ENCODE data around the gene TTC24.
"Not testable (repeated sequence)": the region's sequence is repeated elsewhere in the genome, so short reads cannot be mapped to it uniquely, and the experiment has no call there.

TTC24 gene

DNA sequence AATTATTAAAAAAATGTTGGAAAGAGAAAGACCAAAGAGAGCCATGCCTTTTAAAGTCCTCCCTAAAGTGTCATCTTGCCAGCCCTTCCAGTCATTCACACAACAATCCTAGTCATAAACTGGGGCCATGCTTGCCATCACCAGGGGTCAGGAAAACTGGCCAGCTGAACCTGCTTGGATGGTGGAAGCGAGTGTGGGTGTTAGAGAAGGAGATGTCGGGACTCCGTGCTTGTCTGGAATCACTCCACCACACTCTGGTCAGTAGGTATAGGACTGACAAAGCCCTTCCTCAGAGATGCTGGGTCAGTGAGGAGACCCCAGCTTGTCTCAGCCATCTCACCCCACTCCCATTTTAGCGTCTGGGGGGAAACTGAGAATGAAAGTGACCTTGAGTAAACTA lies 36.4 kb downstream of the TTC24 start:
- DNase-seq, result no peak

GRCh38 chr1:156616463-156616862 lies 36.9 kb downstream of the TTC24 start:
- DNase-seq, result no peak

GRCh38 chr1:156618853-156619581 lies 39.5 kb downstream of the TTC24 start, which contains the start of gene HAPLN2:
Gene HAPLN2, plus strand, starts transcription at chr1:156619415. Its CDS starts 4,076 bp downstream, at chr1:156623491.
- no peak for DNase-seq

- DNase-seq, result no peak
Observed at GRCh38 chr1:156619582-156619955, 40.0 kb downstream of the TTC24 start.

GRCh38 chr1:156622581-156623297 lies 43.2 kb downstream of the TTC24 start:
- DNase-seq, result no peak

- DNase-seq, result no peak
Observed at GRCh38 chr1:156623946-156624813, 44.7 kb downstream of the TTC24 start.

- DNase-seq, result no peak
Observed at GRCh38 chr1:156624814-156625435, 45.4 kb downstream of the TTC24 start.

- DNase-seq, result no peak
Observed at GRCh38 chr1:156625436-156626078, 46.0 kb downstream of the TTC24 start.

DNA sequence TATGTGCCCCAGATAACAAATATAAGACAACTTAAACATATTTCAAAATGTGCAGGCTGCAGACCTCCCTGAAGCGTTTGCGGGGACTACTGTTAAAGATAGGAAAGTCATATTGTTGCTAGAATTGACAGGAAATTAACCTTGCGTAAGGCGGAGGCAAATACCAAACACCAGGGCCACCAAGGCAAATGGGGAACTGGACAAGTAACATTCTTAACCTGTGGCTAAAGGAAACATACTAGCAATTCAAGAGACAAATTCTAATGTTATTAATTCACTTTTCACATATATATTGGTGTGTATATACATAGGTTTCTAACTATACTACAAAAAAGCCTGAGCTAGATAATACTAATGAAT lies 46.5 kb downstream of the TTC24 start:
- DNase-seq, result no peak

- no peak for DNase-seq
Observed at GRCh38 chr1:156627313-156627880, 47.9 kb downstream of the TTC24 start.

DNA sequence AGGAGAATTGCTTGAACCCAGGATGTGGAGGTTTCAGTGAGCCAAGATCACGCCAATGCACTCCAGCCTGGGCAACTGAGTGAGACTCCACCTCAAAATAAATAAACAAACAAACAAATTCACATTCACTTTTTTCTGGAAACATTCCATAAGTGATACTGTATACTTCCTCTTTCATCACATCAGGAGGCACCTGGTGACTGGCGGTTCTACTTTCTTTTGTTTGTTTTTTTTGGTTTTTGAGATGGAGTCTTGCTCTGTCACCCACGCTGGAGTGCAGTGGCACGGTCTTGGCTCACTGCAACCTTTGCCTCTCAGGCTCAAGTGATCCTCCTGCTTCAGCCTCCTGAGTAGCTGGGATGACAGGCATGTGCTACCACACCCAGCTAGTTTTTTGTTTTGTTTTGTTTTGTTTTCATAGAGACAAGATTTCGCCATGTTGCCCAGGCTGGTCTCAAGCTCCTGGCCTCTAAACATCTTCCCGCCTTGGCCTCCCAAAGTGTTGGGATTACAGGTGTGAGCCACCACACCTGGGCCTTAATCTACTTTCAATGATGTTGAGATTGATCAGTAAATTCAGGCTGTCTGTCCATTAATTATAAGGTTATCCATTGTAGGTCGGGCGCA lies 50.4 kb downstream of the TTC24 start:
- DNase-seq, result no peak

DNA sequence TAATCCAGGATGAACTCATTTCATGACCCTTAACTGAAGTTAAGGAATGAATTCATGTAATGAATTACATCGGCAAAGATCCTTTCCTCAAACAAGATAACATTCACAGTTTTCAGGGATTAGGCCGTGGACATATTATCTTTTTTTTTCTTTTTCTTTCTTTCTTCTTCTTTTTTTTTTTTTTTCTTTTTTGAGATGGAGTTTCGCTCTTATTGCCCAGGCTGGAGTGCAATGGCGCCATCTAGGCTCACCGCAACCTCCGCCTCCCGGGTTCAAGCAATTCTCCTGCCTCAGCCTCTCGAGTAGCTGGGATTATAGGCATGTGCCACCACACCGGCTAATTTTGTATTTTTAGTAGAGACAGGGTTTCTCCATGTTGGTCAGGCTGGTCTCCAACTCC lies 51.6 kb downstream of the TTC24 start:
- DNase-seq, result not testable (repeated sequence)

DNA sequence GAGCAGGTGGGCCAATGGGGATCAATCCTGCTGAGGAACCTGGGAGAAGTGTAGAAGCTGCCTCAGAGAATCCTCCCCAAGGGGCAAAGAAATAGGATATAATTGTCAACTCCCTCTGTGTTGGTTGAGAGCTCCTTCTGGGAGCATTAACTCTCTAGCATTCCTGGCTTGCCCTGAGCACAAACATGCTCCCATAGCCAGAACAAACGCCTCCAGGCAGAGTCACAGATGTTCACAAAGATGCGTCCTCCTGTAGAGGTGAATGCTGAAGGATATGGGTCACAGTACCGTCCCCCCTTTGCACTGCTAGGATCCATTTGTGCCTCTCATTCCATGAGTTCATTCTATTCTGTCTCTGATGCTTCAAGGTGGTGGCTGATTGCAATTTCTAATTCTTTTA lies 52.8 kb downstream of the TTC24 start:
- DNase-seq, result no peak

All from NCI-H1048 (cell line).